ENCODE results near the gene SS18L1.

GRCh38 chr20:62229667-62230066, 86.1 kb downstream of the SS18L1 start:
- TF ChIP-seq, protein P1, sequence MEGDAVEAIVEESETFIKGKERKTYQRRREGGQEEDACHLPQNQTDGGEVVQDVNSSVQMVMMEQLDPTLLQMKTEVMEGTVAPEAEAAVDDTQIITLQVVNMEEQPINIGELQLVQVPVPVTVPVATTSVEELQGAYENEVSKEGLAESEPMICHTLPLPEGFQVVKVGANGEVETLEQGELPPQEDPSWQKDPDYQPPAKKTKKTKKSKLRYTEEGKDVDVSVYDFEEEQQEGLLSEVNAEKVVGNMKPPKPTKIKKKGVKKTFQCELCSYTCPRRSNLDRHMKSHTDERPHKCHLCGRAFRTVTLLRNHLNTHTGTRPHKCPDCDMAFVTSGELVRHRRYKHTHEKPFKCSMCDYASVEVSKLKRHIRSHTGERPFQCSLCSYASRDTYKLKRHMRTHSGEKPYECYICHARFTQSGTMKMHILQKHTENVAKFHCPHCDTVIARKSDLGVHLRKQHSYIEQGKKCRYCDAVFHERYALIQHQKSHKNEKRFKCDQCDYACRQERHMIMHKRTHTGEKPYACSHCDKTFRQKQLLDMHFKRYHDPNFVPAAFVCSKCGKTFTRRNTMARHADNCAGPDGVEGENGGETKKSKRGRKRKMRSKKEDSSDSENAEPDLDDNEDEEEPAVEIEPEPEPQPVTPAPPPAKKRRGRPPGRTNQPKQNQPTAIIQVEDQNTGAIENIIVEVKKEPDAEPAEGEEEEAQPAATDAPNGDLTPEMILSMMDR (IDR thresholded peaks at IDR 0.05): no peak
- TF ChIP-seq GATA2 (CRISPR knock-in tag; IDR thresholded peaks at IDR 0.05) (no peak), POLR2AphosphoS5 (IDR thresholded peaks at IDR 0.05; ENCODE audit: low read depth, low read length) (no peak), FOSL2 (IDR thresholded peaks at IDR 0.05; ENCODE audit: borderline replicate concordance, low read depth) (no peak)
- TF ChIP-seq, protein P2, sequence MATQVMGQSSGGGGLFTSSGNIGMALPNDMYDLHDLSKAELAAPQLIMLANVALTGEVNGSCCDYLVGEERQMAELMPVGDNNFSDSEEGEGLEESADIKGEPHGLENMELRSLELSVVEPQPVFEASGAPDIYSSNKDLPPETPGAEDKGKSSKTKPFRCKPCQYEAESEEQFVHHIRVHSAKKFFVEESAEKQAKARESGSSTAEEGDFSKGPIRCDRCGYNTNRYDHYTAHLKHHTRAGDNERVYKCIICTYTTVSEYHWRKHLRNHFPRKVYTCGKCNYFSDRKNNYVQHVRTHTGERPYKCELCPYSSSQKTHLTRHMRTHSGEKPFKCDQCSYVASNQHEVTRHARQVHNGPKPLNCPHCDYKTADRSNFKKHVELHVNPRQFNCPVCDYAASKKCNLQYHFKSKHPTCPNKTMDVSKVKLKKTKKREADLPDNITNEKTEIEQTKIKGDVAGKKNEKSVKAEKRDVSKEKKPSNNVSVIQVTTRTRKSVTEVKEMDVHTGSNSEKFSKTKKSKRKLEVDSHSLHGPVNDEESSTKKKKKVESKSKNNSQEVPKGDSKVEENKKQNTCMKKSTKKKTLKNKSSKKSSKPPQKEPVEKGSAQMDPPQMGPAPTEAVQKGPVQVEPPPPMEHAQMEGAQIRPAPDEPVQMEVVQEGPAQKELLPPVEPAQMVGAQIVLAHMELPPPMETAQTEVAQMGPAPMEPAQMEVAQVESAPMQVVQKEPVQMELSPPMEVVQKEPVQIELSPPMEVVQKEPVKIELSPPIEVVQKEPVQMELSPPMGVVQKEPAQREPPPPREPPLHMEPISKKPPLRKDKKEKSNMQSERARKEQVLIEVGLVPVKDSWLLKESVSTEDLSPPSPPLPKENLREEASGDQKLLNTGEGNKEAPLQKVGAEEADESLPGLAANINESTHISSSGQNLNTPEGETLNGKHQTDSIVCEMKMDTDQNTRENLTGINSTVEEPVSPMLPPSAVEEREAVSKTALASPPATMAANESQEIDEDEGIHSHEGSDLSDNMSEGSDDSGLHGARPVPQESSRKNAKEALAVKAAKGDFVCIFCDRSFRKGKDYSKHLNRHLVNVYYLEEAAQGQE (IDR thresholded peaks at IDR 0.05; ENCODE audit: low read depth, low read length): no peak

Measured in SK-N-SH (cell line).